ENCODE data around the gene NEK2.
"Not testable (repeated sequence)": the region's sequence is repeated elsewhere in the genome, so short reads cannot be mapped to it uniquely, and the experiment has no call there.

NEK2 gene

DNA sequence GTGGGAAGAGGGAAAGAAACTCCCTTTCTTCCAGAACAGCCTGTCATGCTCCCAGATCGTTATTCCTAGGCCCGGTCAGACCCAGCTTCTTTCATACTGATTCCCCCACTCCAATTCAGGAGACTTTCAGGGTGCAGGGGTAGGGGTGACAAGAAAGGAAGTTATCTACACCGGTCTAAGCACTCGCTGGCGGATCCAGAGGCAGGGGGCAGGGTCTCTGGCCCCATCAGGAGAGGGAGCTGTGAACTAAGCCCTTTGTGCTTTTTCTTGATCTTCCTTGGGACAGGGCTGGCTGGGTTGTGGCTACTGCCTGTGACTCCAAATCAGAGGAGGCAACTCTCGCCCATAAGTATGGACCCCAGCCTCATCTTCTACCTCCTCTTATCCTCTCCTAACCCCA is 44.3 kb downstream of the NEK2 start:
- DNase-seq, result no peak

GRCh38 chr1:211630236-211631081 is 45.0 kb downstream of the NEK2 start:
- DNase-seq, result no peak

DNA sequence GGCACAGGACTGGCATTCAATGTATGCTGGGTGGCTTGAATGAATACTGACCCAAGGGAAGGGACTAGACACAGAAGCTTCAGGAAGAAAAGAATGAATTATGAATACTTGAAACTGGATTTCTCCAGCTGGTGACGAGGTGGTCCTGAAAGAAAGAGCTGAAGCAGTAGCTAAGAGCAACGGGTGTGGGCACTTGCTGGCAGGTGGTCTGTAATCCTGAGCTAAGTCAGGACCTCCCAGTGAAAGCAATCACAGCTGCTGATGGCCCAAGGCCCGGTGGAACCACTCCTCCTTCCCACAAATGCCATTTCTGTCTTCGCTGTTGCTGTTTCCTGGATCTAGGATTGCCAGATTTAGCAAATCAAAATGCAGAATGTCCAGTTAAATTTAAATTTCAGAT is 47.0 kb downstream of the NEK2 start:
- no peak for DNase-seq

GRCh38 chr1:211627259-211627658 is 48.2 kb downstream of the NEK2 start:
- no peak for DNase-seq

DNA sequence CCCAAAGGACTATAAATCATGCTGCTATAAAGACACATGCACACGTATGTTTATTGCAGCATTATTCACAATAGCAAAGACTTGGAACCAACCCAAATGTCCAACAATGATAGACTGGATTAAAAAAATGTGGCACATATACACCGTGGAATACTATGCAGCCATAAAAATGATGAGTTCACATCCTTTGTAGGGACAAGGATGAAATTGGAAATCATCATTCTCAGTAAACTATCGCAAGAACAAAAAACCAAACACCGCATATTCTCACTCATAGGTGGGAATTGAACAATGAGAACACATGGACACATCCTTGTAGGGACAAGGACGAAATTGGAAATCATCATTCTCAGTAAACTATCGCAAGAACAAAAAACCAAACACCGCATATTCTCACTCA is 49.6 kb downstream of the NEK2 start:
- DNase-seq, result not testable (repeated sequence)

GRCh38 chr1:211625040-211625439 is 50.4 kb downstream of the NEK2 start:
- peak; percentile 50 for DNase-seq

- DNase-seq, result no peak
Observed at GRCh38 chr1:211623515-211623914, 51.9 kb downstream of the NEK2 start.

GRCh38 chr1:211621447-211622198 is 53.8 kb downstream of the NEK2 start:
- no peak for DNase-seq

DNA sequence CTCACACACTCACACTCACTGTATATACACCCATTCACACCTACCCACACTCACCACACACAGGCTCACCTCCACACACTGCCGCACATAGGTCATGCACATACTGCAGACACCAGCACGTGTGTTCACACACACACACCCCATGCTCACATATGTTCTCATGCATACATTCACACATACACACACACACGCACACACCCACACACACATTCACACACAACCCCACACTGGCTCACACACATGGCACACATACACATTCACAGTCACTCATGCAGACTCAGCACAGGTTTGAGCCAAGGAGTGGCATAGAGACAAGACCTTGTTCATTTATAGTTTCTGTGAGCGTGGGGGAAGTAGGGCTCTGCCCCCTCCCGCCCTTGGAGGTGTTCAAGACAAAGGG is 55.3 kb downstream of the NEK2 start:
- DNase-seq, result no peak

- no peak for DNase-seq
Observed at GRCh38 chr1:211619033-211619996, 56.1 kb downstream of the NEK2 start.

GRCh38 chr1:211616965-211617297 is 58.5 kb downstream of the NEK2 start:
- no peak for DNase-seq

DNA sequence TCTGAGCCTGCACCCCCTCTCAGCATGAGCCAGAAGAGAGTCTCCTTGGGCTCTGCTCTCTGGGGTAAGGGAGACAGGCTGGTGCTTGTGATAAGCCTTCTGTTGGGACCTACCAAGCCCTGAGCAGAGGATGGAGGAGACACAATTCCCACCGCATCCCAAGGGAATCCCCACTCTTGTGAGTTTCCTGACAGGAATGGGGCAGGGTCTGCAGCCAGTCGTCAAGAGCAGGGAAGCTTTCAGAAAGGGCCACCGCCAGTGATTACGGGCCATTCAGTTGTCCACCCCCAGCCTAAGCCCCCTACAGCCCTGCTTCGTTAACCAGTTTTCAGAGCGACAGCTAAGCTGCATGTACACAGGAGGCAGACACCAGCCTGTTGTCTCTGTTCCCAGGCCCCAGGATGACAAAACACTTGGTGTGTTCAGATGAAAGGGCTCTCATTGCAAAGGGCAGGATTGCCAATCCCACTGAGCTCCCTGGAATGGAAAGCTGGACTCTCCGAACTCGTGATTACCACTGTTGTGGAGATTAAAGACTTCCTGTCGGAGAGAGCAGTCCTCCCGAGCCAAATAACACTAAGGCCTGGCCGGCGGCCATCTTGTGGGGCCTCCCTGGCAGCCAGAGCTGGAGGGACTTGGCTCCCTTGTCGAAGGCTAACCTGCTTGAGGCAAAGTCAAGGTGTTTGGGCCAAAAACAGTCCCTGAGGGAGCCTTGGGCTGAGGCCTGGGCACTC is 59.0 kb downstream of the NEK2 start:
- no peak for DNase-seq

- DNase-seq, result no peak
Observed at GRCh38 chr1:211614615-211615014, 60.8 kb downstream of the NEK2 start.

GRCh38 chr1:211613951-211614350 is 61.5 kb downstream of the NEK2 start:
- DNase-seq, result no peak

DNA sequence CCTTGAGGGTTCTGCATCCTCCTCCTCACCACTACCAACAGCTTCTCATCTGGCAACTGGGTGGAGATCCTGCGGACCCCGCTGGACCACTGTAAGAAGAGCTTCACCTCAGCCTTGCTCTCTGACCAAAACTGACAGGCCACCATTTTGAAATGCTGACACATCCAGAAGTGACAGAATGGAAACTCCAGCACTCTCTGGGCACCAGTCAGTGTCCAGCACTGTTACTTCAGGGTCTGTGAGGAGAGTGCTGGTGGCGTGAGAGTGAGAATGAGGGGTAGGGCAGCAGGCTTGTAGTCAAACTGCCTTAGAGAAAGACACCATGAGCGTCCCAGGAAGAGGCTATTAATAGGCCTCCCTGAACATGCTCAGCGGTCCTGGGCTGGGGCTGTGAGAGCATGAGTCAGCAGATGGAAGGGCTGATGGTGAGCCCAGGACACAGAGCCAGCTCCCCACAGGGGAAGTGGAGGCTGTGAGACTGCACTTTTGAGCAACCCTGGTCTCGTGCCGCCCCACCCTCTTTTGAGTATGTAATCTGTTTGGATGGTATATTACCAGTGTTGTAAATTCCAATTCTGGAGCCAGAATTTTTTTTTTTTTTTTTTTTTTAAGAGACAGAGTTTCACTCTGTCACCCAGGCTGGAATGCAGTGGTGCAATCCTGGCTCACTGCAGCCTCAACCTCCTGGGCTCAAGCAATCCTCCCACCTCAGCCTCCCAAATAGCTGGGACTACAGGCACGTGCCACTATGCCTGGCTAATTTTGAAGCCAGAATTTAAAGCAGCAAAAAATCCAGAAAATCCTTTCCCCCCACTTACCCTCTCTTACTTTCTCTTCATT is 62.1 kb downstream of the NEK2 start:
- DNase-seq, result no peak

- DNase-seq, result no peak
Observed at GRCh38 chr1:211612786-211613107, 62.7 kb downstream of the NEK2 start.
